H7 (cell line): ENCODE data around the gene KCNAB1. TPM values are rescaled to one million over a fixed set of nuclear protein-coding genes. Genes with fewer than 3 reads are reported as not detected.

ENCODE experiments used
- DNase-seq: peaks from one replicate; pipeline ENCODE4 v3.0.0; 2012
- H3K27me3 ChIP-seq: 2 replicates; pipeline ENCODE4 v1.6.0; 2011; ENCODE audit warnings: mild to moderate bottlenecking, low read length; ENCODE audit not compliant: control insufficient read depth, insufficient read depth
- H3K36me3 ChIP-seq: replicated peaks from 2 replicates; pipeline ENCODE4 v1.5.1; 2011; ENCODE audit warnings: low read length; ENCODE audit not compliant: control insufficient read depth, insufficient read depth
- H3K4me3 ChIP-seq: 2 replicates; pipeline ENCODE4 v1.5.1; 2011; ENCODE audit warnings: low read depth, mild to moderate bottlenecking, control low read depth, low read length, moderate library complexity; ENCODE audit not compliant: insufficient read depth
- total RNA-seq: library from RNA; depleted of rRNA; stranded (reverse); fragments of >200 nt; shearing (Covaris generic); gene quantifications from 2 replicates; pipeline ENCODE4 v1.2.3, GENCODE V29; 2014

The KCNAB1 gene
- total RNA-seq, 1 experiment from 2014 or later, result 0.42 TPM

DNA sequence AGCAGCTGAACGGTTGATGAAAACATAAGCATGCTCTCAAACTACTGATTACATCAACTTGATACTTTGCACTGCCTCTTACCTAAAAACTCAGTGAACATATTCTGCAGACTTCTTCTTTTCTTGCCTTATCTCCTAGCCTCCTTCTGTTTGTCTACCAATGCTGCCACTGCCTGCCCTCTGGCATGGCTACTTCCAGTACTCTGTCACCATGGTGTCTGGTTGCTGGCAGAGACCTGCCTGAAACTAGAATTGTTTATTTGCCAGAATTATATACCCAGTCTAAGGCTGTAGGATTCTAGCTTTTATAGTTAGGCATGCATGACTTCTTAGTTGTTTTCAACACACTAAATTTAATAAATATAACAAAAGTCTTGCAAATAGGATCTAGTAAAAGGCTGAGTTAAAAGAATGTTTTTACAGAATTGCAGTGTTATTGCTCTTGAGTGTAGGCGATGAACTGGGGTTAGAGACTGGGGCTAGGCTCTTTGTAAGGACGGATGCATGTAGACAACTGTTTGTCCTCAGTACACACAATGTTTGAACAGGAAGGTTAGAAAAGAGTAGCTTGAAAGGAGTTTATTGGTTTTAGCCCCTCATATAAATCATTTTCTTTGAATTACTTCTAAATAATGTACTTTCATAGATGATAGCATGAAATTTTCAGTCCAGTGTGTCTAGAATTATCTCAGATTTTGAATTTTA, 116.3 kb downstream of the KCNAB1 start:
- H3K27me3 ChIP-seq, result no peaks in the 10 kb centered on the region
- no peak for DNase-seq
- no peaks in the 10 kb centered on the region for H3K36me3 ChIP-seq
- no peak overlapping the region for H3K4me3 ChIP-seq

DNA sequence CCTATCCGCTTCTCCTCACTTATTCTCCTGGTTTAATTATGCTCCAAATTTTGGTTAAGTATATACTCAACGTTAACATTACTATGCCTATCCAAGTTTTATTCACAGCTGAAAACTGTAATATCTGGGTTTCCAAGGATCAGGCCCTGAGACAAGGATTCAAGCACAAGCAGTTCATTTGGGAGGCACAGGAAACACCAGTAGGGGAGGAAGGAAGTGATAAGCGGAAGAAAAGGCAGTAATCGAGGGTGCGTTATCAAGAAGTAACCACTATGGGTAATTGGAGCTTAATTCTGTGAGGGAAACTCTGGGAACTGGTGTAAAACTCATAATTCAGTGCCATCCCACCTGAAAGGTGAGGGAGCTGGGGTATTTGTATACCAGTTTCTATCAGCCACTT, 120.3 kb downstream of the KCNAB1 start:
- no peak for DNase-seq
- H3K4me3 ChIP-seq, result no peak overlapping the region
- H3K27me3 ChIP-seq, result no peaks in the 10 kb centered on the region
- no peaks in the 10 kb centered on the region for H3K36me3 ChIP-seq

DNA sequence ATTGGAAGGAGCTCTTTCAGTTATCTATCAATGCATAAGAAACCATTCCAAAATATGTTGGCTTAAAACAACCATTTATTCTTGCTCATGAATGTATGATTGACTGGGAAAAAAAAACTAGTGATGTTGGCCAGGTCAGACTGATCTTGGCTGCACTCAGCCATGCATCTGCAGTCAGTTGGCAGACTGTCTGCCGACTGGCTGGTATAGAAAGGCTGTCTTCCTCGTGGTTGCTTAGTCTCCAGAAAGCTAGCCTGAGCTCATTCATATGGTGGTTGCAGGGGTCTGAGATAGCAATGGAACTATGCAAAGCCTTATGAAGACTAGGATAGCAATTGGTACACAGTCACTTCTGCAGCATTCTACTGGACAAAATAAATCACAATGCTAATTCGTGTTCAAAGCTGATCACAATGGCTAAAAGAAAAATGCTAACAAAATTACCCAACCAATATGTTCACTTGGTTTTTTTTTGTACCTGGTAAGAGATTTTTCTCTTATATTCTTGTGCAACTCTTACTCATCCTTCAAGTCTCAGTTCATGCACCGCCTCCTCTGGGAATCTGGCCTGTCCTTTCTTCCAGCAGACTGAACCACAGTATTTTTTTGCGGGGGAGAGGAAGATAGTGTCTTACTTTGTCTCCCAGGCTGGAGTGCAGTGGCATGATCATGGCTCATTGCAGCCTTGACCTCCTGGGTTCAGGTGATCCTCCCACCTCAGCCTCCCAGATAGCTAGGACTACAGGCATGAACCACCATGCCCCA, 126.8 kb downstream of the KCNAB1 start:
- no peaks in the 10 kb centered on the region for H3K36me3 ChIP-seq
- H3K27me3 ChIP-seq, result no peaks in the 10 kb centered on the region
- no peak overlapping the region for H3K4me3 ChIP-seq
- DNase-seq, result no peak

DNA sequence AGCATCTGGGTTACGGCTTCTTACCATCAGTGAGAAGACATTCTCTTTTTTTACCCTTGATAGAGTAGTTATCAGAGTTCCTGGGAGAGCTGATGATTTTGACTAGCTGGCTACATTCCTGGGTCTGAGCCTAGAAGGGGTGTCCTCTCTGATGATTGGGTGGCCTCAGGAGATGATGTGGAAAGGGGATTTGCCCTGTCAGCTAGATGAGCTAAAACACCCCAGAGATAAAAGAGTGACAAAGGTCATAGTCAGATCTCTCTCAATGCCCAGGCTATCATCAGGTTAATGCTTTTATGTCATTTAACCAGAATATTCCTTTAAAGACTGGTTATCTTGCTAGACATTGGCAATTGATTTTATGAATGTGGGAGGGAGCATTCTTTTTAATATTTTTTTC, 130.2 kb downstream of the KCNAB1 start:
- H3K4me3 ChIP-seq, result no peak overlapping the region
- no peak for DNase-seq
- H3K36me3 ChIP-seq, result no peaks in the 10 kb centered on the region
- H3K27me3 ChIP-seq, result no peaks in the 10 kb centered on the region

DNA sequence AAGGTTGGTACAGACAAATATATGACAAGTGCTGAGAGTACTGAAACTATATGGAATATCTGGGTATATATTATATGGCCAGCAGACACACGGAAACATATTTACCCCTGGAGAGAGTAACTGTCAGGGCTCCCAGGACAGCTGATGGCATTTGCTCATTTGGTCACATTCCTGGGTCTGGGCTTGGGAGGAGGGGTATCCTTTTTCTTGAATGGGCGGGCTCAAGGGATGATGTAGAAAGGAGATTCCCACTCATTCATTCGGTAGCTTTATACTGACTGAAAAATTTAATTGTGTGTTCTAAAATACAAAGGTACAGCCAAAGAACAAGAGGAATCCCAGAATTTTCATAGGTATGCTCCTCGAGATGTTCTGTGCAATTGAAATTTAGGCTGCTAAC, 131.0 kb downstream of the KCNAB1 start:
- DNase-seq, result no peak
- H3K4me3 ChIP-seq, result no peak overlapping the region
- no peaks in the 10 kb centered on the region for H3K27me3 ChIP-seq
- no peaks in the 10 kb centered on the region for H3K36me3 ChIP-seq

DNA sequence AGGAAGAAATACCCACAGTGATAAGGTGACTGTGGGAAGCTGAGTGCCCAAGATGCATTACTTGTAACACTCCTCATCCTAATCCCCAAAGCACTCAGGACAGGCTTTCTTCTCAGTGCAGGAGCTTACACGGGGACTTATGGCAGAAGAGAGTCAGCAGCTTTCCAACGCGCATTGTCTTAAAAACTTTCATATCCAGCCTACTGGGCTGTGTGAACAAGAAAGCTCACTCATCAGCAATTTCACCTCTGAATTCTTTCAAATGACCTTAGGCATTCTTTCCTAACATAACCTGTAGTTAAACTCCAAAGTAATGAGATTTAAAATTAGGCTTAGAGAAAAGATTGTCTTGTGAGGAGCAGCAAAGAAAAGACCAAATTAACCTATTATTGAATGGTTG, 132.3 kb downstream of the KCNAB1 start:
- Histone ChIP-seq H3K27me3 (no peaks in the 10 kb centered on the region), H3K4me3 (no peak overlapping the region), H3K36me3 (no peaks in the 10 kb centered on the region)
- DNase-seq, result no peak

DNA sequence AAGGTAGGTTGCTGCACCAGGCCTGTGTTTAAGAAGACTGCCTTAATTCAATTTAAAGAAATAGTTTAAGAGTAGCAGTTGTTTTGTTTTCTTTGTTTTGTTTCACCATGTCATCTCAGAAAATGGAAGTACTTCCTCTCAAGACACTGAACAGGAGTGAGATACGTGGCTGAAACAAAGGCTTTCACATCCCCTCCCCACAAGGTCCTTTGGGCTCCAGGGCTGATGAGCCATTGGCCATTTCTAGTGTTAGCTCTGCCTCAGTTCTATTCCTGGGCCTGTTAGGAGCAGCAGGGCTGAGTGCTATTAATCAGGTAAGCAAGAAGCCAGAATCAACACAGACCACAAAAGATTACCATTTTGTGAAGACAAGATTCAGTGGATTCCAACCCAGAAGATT, 132.8 kb downstream of the KCNAB1 start:
- DNase-seq, result no peak
- no peaks in the 10 kb centered on the region for H3K36me3 ChIP-seq

DNA sequence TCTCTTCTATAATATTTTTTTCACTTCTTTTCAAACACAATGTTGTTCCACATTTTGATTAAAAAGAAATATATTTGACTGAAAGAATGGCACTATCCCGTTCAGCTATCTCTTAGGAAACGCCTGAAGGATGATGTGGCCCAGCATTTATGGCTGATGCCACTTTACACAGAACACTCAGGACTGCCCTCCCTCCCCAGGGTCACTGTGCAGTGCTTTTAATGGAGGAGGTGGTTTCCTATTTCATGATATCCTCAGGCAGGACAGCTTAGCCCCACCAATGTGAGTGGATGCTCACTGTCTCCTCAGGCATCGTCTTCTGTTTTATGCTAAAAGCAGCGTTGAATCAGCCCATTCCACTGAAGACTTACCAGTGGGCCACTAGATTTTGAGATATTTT, 135.9 kb downstream of the KCNAB1 start:
- no peak overlapping the region for H3K4me3 ChIP-seq
- DNase-seq, result no peak
- no peaks in the 10 kb centered on the region for H3K36me3 ChIP-seq
- H3K27me3 ChIP-seq, result no peaks in the 10 kb centered on the region

More for the DNA sequence above, 132.8 kb downstream of the KCNAB1 start:
- Histone ChIP-seq H3K4me3 (no peak overlapping the region), H3K27me3 (no peaks in the 10 kb centered on the region)

DNA sequence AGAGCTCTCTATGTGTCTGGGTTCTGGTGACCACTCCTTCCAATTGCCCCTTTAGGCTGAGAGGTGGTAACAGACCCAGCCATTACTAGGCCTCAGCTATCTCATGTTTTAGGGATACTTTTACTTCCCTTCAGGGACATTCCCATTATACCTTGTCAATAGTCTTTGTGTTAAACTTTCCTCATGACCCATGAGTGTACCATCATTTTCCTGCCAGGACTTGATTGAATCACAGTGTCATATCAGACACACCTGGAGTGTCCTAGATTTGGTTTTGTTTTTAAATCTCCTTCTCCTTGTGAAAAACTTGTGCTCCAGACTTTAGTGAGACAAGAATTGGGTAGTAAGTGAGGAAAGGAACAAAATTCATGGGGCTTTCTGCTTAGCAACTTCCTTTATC, 136.6 kb downstream of the KCNAB1 start:
- no peak for DNase-seq
- Histone ChIP-seq H3K36me3 (no peaks in the 10 kb centered on the region), H3K27me3 (no peaks in the 10 kb centered on the region), H3K4me3 (no peak overlapping the region)

DNA sequence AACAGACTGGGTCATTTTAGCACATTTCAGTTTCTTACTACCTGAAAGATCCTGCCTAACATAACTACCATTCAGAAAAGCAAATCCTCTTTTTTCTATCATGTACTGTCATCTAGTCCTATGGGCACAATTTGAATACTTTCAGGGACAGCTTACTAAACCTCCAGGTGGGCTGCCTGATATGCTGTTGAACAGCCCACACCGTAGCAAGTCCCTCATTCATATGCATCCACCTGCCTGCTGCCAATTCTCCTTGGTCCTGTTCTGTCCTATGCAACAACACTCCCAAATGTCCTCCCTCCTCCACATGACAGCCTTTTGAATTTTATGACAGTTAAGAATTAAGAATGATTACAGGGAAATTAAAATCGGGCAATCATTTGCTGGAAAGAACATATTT, 137.9 kb downstream of the KCNAB1 start:
- no peak overlapping the region for H3K4me3 ChIP-seq
- no peaks in the 10 kb centered on the region for H3K36me3 ChIP-seq
- no peaks in the 10 kb centered on the region for H3K27me3 ChIP-seq
- no peak for DNase-seq

DNA sequence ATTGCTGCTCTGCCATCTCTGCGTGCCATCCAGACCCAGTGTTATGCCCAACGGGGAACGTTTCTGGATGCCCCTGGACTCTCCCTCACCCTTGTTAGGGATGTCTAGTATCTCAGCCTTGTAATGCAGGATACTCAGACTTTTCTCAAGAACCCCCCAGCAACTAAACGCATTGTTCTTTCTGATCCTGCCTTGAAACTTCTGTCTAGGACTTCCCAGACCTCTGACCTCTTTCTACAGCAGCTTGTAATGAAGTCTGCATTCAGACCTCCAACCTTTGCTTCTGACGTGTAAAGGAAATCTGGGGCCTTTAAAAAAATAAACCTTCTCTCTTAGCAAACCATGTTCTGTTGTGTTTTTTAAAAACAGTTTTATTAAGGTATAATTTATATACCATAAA, 139.5 kb downstream of the KCNAB1 start:
- no peaks in the 10 kb centered on the region for H3K27me3 ChIP-seq
- H3K36me3 ChIP-seq, result no peaks in the 10 kb centered on the region
- H3K4me3 ChIP-seq, result no peak overlapping the region
- no peak for DNase-seq

DNA sequence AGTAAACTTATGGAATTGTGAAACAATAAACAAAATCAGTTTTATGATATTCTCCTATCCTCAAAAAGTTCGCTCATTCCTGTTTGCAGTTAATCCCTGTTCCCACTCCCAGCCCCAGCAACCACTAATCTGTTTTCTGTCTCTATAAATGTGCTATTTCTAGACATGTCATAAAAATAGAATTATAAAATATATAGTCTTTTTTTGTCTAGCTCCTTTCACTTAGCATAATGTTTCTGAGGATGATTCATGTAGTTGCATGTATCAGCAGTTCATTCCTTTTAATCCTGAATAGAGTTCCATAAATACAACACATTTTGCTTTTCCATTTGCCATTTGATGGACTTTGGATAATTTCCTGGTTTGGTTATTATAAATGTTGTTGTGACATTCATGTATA, 140.0 kb downstream of the KCNAB1 start:
- Histone ChIP-seq H3K27me3 (no peaks in the 10 kb centered on the region), H3K4me3 (no peak overlapping the region), H3K36me3 (no peaks in the 10 kb centered on the region)
- DNase-seq, result no peak

DNA sequence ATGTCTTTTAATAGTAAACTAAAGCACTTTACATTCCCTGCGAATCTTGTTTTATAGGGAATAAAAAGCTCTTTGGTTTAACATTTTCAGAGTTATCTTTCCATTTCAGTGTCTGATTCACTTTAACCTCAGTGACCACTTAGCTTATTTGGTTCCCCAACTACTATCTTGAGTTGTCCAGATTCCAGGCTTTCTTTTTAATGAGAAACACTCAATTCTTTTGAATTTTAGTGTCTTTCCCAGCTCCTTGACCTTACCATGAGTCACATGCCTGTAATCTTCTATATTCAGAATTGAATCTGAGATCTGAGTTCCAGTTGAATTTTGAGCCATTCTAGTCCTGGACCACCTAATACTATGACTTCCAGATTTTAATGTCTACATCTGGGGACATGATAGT, 144.4 kb downstream of the KCNAB1 start:
- no peak for DNase-seq
- Histone ChIP-seq H3K4me3 (no peak overlapping the region), H3K27me3 (no peaks in the 10 kb centered on the region), H3K36me3 (no peaks in the 10 kb centered on the region)

DNA sequence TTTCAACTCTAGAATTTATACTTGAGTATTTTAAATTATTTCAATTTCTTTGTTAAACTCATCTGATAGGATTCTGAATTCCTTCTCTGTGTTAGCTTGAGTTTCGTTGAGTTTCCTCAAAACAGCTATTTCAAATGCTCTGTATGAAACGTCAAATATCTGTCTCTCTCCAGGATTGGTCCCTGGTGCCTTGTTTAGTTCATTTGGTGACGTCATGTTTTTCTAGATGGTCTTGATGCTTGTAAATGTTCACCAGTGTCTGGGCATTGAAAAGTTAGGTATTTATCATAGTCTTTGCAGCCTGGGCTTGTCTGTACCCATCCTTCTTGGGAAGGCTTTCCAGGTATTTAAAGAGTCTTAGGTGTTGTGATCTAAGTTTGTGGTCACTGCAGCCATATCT, 151.1 kb downstream of the KCNAB1 start:
- Histone ChIP-seq H3K36me3 (no peaks in the 10 kb centered on the region), H3K4me3 (no peak overlapping the region), H3K27me3 (no peaks in the 10 kb centered on the region)
- no peak for DNase-seq

DNA sequence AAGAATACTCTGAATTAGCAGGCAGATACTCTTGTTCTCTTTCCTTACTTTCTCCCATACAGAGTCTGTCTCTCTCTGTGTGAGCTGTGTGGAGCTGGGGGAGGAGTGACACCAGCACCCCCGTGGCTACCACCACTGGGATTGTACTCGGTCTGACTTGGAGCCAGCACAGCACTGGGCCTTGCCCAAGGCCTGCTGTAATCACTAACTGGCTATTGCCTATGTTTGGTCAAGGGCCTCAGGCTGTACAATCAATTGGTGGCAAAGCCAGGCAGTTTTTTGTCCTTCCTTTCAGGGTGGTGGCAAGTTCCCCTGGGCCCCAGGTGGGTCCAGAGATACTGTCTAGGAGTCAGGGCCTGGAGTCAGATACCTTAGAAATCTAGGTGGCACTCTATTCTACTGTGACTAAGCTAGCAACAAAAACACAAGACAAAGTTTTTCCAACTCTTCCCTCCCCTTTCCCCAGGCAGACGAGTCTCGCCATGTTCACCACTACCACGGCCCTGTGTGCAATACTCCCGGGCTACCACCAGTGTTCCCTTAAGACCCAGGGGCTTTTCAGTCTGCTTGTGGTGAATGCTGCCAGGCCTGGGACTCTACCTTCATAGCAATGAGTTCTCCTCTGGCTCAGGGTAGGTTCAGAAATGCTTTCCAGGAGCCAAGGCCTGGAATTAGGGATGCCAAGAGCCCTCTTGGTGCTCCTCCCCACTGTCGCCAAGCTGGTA, 151.8 kb downstream of the KCNAB1 start:
- no peaks in the 10 kb centered on the region for H3K36me3 ChIP-seq
- H3K27me3 ChIP-seq, result no peaks in the 10 kb centered on the region
- no peak for DNase-seq
- H3K4me3 ChIP-seq, result no peak overlapping the region
